Upper lobe of right lung (tissue), 1 donor: Measurements from ENCODE around the gene NRXN3. TPM values are rescaled to one million over a fixed set of nuclear protein-coding genes. Genes with fewer than 3 reads are reported as not detected.

Experiments used
- ATAC-seq: fragments of 200-7000 bp; cut with Tn5 transposase; one replicate; pipeline ENCODE4 v1.9.1; 2020; ENCODE audit warnings: mild to moderate bottlenecking, moderate library complexity
- DNase-seq: peaks from one replicate; pipeline ENCODE4 v3.0.0-alpha.2; 2020
- H3K27ac ChIP-seq: fragments of 200-600 bp; one replicate; pipeline ENCODE4 v1.8.0; 2022
- H3K27me3 ChIP-seq: fragments of 200-600 bp; one replicate; pipeline ENCODE4 v1.8.0; 2022; ENCODE audit warnings: mild to moderate bottlenecking
- H3K36me3 ChIP-seq: fragments of 200-600 bp; one replicate; pipeline ENCODE4 v1.8.0; 2022
- H3K4me1 ChIP-seq: fragments of 200-600 bp; one replicate; pipeline ENCODE4 v1.8.0; 2022
- H3K4me3 ChIP-seq: fragments of 200-600 bp; one replicate; pipeline ENCODE4 v1.8.0; 2022; ENCODE audit warnings: mild to moderate bottlenecking
- H3K9me3 ChIP-seq: fragments of 200-600 bp; one replicate; pipeline ENCODE4 v1.8.0; 2022
- CTCF ChIP-seq: fragments of 200-600 bp; IDR thresholded peaks from one replicate; pipeline ENCODE4 v1.8.0; 2022; ENCODE audit warnings: antibody characterized with exemption
- intact Hi-C: fragments of 100-400 bp; cut with DNase I; formaldehyde crosslinking; loops from one replicate; pipeline ENCODE4 v1.11.0; 2022
- total RNA-seq: library from RNA; stranded (reverse); fragmentation: NEBNext Ultra II Directional; extraction: Animal tissue kit (Norgen Biotek cat#: 25700); gene quantifications from one replicate; pipeline ENCODE4 v1.2.1, GENCODE V29; 2021
- donor health status: DM: no; HTN: yes; CAD: no; lungs with severe emphysema.

NRXN3 gene
- total RNA-seq, 1 donor from 2014 or later: 10.0 TPM

- ATAC-seq (peak; percentile 23), DNase-seq (no peak)
- Histone ChIP-seq H3K36me3 (no peaks in the 10 kb centered on the region), H3K9me3 (no peaks in the 10 kb centered on the region), H3K27ac (no peak overlapping the region), H3K4me3 (no peak overlapping the region), H3K4me1 (no peaks in the 10 kb centered on the region), H3K27me3 (no peaks in the 10 kb centered on the region)
- intact Hi-C loops: no loop called here
- TF ChIP-seq CTCF: no peak
Observed at GRCh38 chr14:79419571-79420327, 1249.6 kb downstream of the NRXN3 start.

GRCh38 chr14:79420725-79421124 lies 1250.6 kb downstream of the NRXN3 start:
- no peaks in the 10 kb centered on the region for H3K9me3 ChIP-seq
- H3K27me3 ChIP-seq: no peaks in the 10 kb centered on the region
- H3K27ac ChIP-seq: no peak overlapping the region
- TF ChIP-seq CTCF: no peak
- ATAC-seq (peak; percentile 86), DNase-seq (no peak)
- H3K36me3 ChIP-seq: no peaks in the 10 kb centered on the region
- no peaks in the 10 kb centered on the region for H3K4me1 ChIP-seq
- H3K4me3 ChIP-seq: no peak overlapping the region
- intact Hi-C loops: no loop called here

- TF ChIP-seq CTCF: no peak
- intact Hi-C loops: no loop called here
- no peak for ATAC-seq
Observed at GRCh38 chr14:79421811-79422210, 1251.6 kb downstream of the NRXN3 start.

GRCh38 chr14:79424462-79424861 lies 1254.3 kb downstream of the NRXN3 start:
- DNase-seq (no peak), ATAC-seq (no peak)
- intact Hi-C loops: no loop called here
- no peaks in the 10 kb centered on the region for H3K9me3 ChIP-seq
- no peak for TF ChIP-seq CTCF
- H3K4me1 ChIP-seq: no peaks in the 10 kb centered on the region
- H3K4me3 ChIP-seq: no peak overlapping the region
- H3K36me3 ChIP-seq: no peaks in the 10 kb centered on the region
- H3K27ac ChIP-seq: no peak overlapping the region
- no peaks in the 10 kb centered on the region for H3K27me3 ChIP-seq

More at GRCh38 chr14:79421811-79422210, 1251.6 kb downstream of the NRXN3 start:
- no peaks in the 10 kb centered on the region for H3K9me3 ChIP-seq
- H3K27ac ChIP-seq: no peak overlapping the region
- no peaks in the 10 kb centered on the region for H3K27me3 ChIP-seq
- H3K4me3 ChIP-seq: no peak overlapping the region
- H3K4me1 ChIP-seq: no peaks in the 10 kb centered on the region
- no peaks in the 10 kb centered on the region for H3K36me3 ChIP-seq
- no peak for DNase-seq

GRCh38 chr14:79426103-79426755 lies 1256.1 kb downstream of the NRXN3 start:
- no peak overlapping the region for H3K4me3 ChIP-seq
- no peak for DNase-seq
- no peak for TF ChIP-seq CTCF
- no peaks in the 10 kb centered on the region for H3K9me3 ChIP-seq
- no peak overlapping the region for H3K27ac ChIP-seq
- intact Hi-C loops: no loop called here
- H3K36me3 ChIP-seq: no peaks in the 10 kb centered on the region
- H3K4me1 ChIP-seq: no peaks in the 10 kb centered on the region
- no peaks in the 10 kb centered on the region for H3K27me3 ChIP-seq
- ATAC-seq: no peak
